Posterior cingulate gyrus (tissue), 11 donors: ENCODE measurements around the gene TP53I3.
"Not testable (repeated sequence)": the region's sequence is repeated elsewhere in the genome, so short reads cannot be mapped to it uniquely, and the experiment has no call there.

Source experiments
- DNase-seq, 10 donors: peaks; one replicate each; pipeline versions ENCODE4 v3.0.0 to v3.0.0-alpha.2; 2020 to 2021; ENCODE audit warnings: mixed read lengths in 3 of 10
- intact Hi-C: fragments of 100-400 bp; cut with DNase I; formaldehyde crosslinking; loops from one replicate; pipeline ENCODE4 v1.15.1; 2023

TP53I3 gene

DNA sequence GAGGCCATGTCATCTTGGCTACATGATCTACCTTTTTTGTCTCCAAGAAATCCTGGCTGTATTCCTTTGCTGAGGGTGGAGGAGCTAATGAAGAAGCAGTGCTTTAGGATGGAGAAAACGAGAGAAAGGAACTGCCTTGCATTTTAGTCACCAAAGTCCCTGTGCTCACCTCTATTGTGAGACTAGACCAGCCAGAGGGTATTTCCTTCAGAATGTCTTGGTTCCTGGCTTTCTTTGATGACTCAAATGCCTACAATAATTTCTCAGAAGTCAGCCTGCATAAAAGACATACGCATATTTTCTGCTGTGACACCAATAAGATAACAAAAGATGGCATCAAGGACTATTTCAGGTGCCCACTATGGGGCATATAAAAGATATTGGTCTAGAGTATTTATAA, 19.3 kb downstream of the TP53I3 start:
- intact Hi-C loops: no loop called here
- DNase-seq: no peak

DNA sequence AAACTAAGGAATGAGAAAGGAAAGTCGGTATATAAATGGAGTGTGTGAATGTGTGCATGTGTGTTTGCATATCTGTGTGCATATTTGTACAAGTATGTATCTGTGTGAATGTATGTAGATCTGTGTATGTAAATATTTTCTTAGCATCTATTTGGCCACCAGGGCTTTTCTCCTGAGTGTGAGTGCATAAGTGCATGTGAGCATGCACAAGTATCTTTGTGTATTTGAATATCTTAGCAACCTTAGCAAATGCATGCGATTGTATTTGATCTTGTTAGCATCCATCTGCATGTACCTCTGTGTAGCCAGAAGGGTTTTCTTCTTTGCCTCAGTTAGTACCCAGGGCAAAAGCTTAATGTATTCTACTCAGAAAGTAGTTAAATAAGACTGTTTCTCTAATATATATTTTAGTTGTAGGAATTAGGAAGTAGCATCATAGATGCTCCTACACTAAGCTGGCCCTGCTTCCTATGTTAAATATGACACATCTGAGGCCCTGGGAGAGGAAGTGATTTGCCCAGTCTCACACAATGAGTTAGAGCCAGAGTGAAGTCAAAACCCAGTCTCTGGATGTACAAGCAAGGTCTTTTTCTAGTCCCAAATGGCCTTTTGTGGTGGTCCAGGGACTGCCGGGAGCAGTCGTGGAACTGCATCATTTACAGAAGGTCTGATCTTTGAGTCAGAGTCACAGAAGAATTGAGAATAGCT, 25.9 kb downstream of the TP53I3 start:
- intact Hi-C loops: no loop called here
- no peak for DNase-seq

- intact Hi-C loops: no loop called here
- no peak for DNase-seq
Measured at GRCh38 chr2:24055750-24056149, 28.9 kb downstream of the TP53I3 start.

DNA sequence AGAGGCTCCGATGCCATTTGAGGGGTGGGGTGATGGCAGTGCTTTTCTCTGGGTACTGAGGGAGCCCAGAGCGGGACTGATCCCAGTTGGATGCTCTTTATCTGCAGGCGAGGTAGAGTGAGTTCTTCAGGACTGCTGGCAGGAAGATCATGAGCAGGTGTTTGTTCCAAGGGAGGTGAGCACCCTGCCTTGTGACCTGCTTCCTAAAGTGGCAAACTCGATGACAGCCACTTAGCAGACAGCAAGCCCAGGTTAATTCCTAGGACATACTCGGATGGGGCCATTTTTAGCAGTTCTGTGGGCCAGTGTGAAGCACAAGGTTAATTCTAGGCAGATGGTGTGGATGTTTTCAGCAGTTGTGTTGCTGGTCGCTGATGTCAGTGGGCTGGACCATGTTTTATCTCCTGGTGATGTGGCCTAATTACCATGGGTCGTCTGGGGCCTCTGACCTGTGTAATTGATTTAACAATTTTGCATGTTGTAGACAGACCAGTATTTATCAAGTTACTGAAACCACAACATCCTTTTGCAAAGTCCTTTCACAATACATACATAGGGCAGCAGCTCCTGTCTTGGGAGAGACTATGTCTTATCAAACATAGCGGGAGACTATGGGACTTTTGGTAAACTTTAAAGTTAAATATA, 30.1 kb downstream of the TP53I3 start:
- intact Hi-C loops: no loop called here
- DNase-seq: no peak

GRCh38 chr2:24052951-24053350, 31.7 kb downstream of the TP53I3 start:
- DNase-seq: no peak
- intact Hi-C loops: no loop called here

- DNase-seq: no peak
- intact Hi-C loops: no loop called here
Measured at GRCh38 chr2:24051833-24052232, 32.8 kb downstream of the TP53I3 start.

DNA sequence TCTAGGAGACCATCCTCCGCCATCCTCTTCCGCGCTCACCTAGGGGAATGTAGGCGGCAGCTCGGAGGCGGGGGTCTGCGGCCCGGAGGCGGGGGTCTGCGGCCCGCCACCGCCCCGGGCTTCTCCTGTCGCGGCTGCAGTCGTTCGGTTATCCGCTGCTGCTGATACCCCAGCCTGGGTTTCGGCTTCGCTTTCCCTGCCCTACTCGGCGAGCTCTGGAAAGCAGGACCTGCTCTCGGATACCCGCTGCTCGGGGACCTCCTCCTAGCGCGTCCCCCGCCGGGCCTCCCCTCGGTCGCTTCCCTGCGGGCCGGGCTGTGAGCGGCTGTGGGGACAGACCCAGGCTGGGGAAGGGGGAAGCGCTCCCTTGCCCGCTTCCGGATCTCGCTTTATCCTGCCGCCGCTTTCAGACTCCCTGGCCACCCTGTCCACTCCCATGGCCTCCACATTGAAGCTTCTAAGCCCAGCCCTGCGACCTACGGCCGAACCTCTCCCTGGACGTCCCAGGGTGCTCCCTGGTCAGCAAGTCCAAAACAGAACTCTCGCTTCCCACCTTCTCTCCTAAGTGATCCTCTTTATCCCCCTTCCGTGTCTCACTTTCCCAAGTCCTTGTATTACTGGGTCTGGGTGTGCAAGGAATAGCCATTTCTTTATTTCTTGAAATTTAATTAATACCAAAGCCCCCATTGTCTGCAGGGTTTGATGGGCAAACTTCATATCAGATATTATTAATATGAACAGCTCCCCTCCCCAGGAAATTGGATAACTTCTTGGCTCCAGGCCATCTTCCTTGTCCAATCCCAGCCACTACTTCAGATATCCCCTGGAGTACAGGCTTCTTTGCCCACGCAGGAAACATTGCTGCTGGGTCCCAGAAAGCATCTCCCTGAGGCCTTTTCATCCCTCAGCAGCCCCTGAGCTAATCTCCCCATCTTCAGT, 34.3 kb downstream of the TP53I3 start:
- peak in 9 of 10 donors; percentile 17 to 90 (median 42) for DNase-seq
- intact Hi-C loops: no loop called here

DNA sequence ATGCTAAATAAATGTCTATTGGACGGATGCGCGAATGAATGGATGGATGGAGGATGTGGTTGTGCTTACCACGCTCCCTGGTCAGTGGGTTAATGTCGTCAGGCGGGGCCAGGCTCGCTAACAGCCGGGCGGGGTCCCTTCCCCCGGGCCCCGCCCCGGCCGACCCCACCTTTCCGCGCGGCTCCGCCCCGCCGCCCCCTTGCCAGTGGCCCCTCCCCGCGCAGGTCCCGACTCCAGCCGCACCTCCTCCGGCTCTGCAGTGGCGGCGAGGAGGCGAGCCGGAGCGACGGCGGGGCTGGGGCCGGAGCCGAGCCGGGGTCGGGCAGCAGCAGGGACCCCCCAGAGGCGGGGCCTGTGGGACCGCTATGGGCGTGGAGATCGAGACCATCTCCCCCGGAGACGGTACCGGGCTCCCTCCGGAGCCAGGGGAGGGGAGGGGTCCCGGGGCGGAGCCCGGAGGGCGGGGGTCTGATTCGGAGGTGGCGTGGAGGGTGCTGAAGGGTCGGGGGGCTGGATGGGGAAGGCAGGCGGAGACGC, 35.1 kb downstream of the TP53I3 start, which contains the start of gene FKBP1B:
Gene FKBP1B, plus strand, starts transcription at position 257 of the 537 bp plus-strand sequence. Its CDS starts 109 bp downstream, at position 366.
- intact Hi-C loops: loop anchor here (2.0 kb wide), 1 partner anchor 123 kb away; the partner anchor contains the start of gene ATAD2B
- peak in 9 of 10 donors; percentile 26 to 93 (median 58) for DNase-seq

DNA sequence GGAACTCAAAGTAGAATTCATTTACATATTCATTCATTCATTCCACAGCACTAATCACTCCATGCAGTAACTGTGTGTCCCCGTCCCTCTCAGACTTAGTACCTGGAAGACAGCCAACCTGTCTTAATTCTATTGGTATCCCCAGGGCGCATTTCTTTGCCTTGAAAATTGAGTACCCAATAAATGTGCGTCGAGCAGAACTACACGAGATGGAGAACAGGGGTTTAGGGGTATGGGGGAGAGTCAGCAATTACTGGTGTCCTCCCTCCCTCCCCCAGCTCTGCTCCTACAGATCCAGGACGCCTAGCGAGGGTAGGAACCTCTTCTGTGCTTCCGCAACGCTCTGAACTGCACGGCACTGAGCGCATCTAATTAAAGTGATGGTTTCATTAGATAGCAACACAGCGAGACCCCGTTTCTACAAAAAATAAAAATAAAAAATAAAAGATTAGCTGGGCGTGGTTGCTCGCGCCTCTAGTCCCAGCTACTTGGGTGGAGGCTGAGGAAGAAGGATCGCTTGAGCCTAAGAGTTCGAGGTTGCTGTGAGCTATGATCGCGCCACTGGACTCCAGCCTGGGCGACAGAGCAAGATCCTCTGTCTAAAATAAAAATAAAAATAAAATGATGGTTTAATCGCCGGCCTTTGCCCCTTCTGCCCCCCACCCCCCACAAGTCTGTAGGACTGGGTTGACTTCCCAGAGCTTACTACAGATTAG, 35.7 kb downstream of the TP53I3 start:
- intact Hi-C loops: loop anchor here (2.0 kb wide), 1 partner anchor 122 kb away; the partner anchor contains the start of gene ATAD2B
- DNase-seq: no peak

GRCh38 chr2:24047703-24048033, 37.0 kb downstream of the TP53I3 start:
- DNase-seq: no peak
- intact Hi-C loops: loop anchor here (1.0 to 2.0 kb wide), 2 partner anchors 106 to 121 kb away; partner anchors contain the start of gene ATAD2B

- peak; percentile 94 to 99 (median 98) for DNase-seq
- intact Hi-C loops: loop anchor here (1.0 kb wide), 1 partner anchor 106 kb away; no protein-coding TSS in a partner anchor
Measured at GRCh38 chr2:24046930-24047702, 37.5 kb downstream of the TP53I3 start, which contains the start of gene WDCP. Gene WDCP (minus strand): TSS chr2:24047391. CDS start chr2:24039494, 7,897 bp downstream.

DNA sequence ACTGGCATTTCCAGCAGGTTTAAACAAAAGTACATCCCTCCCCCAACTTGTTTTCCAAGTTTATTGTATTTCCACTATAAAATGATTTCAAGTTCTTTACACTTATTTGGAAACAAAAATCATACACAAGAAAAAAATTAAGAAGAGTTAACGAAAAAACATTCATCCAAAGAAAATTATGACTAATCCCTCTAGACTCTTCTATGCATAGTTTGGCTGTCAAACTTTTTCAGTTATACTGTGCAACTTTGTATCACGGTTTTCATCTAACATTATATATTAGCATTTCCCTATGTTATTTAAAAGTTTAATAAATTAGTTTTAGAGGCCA, 38.1 kb downstream of the TP53I3 start:
- intact Hi-C loops: no loop called here

DNA sequence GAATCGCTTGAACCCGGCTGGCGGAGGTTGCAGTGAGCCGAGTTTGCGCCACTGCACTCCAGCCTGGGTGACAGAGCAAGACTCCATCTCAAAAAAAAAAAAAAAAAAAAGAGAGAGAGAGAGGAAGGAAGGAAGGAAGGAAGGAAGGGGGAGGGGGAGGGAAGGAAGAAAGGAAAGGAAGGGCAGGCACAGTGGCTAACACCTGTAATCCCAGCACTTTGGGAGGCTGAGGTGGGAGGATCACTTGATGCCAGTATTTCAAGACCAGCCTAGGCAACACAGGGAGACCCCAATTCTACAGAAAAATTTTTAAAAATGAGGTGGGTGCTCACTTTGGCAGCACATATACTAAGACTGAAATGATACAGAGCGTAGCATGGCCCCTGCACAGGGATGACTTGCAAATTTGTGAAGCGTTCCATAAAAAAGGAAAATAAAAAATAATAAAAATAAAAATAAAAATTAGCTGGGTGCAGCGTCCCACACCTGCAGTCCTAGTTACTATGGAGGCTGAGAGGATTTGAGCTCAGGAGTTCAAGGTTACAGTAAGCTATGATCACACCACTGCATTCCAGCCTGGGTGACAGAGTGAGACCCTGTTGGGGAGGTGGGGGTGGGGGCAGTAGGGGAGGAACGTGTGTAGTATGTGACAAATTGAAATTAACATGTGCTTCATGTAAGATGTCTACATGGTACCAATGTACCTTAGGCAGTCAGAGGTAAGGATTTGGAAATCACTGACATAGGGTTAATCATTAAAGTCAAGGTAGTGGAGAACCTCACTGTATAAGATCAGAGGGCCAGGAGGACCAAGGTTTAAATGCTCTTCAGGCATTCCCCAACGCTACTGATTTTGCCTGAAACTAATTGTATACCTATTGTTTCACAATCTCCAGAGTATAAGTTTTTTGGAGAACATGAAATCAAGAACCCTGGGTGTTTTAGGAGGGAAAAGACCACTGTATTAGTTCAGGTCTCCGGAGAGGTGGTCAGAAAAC, 38.8 kb downstream of the TP53I3 start:
- intact Hi-C loops: no loop called here
- DNase-seq: no peak

More for the DNA sequence above, 38.1 kb downstream of the TP53I3 start:
- no peak for DNase-seq

DNA sequence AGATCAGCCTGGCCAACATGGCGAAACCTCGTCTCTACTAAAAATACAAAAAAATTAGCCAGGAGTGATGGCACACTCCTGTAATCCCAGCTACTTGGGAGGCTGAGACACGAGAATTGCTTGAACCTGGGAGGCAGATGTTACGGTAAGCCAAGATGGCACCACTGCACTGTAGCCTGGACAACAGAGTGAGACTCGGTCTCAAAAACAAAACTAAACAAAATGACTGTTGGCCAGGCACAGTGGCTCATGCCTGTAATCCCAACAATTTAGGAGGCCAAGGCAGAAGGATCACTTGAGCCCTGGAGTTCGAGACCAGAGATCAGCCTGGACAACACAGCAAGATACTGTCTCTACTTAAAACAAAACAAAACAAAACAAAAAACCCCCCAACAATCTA, 41.5 kb downstream of the TP53I3 start:
- DNase-seq, intact Hi-C loops: not testable (repeated sequence)

DNA sequence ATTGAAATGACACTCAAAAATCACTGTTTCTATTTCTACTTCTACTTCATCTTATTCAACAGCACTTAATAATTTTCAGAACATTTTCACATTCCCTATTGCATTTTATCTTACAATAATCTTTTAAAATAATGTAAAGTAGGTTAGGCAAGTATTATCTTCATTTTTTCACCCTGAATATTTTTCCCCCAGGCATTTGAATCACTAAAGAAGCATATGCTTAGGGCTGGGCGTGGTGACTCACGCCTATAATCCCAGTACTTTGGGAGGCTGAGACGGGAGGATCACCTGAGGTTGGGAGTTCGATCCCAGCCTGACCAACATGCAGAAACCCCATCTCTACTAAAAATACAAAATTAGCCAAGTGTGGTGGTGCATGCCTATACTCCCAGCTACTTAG, 44.1 kb downstream of the TP53I3 start:
- intact Hi-C loops: no loop called here

DNA sequence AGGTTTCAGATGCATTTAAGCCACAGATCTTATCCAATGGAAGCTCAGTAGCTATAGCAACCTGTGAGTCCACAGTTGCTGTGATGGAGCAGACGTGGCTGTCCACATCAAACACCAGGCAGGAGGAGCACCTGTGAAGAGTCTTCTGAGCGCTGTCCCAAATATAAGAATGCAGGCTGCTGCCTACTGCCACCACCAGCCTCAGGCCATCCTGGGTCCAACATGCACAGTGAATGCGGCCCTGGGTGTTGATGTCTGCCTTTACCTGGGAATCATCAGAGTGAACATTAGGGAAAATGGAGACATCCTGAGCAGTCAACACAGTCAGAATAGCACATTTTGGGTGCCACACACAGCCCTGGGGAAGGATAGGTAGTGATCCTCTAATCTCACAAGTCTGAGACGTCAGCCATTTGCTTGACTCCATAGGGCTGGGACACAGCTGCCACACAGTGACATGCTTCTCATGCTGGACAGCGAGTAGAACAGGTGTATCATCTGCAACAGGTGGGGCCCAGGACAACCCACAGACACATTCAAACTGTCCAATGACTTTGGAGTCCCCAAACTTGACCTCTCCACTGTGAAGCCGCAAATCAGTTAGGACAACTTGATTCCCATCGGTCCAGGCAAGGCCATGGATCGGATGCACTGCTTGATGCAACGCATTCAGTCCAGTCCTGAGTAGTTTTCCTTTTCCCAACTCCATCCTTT, 45.7 kb downstream of the TP53I3 start:
- intact Hi-C loops: no loop called here
- DNase-seq: no peak

More for the DNA sequence above, 44.1 kb downstream of the TP53I3 start:
- DNase-seq: no peak
